ENCODE results near the gene TNXB.
A peak's percentile ranks its signal among the peaks of the same experiment; 100 is the strongest.
"Not testable (repeated sequence)": the region's sequence is repeated elsewhere in the genome, so short reads cannot be mapped to it uniquely, and the experiment has no call there.

The TNXB gene, protein sequence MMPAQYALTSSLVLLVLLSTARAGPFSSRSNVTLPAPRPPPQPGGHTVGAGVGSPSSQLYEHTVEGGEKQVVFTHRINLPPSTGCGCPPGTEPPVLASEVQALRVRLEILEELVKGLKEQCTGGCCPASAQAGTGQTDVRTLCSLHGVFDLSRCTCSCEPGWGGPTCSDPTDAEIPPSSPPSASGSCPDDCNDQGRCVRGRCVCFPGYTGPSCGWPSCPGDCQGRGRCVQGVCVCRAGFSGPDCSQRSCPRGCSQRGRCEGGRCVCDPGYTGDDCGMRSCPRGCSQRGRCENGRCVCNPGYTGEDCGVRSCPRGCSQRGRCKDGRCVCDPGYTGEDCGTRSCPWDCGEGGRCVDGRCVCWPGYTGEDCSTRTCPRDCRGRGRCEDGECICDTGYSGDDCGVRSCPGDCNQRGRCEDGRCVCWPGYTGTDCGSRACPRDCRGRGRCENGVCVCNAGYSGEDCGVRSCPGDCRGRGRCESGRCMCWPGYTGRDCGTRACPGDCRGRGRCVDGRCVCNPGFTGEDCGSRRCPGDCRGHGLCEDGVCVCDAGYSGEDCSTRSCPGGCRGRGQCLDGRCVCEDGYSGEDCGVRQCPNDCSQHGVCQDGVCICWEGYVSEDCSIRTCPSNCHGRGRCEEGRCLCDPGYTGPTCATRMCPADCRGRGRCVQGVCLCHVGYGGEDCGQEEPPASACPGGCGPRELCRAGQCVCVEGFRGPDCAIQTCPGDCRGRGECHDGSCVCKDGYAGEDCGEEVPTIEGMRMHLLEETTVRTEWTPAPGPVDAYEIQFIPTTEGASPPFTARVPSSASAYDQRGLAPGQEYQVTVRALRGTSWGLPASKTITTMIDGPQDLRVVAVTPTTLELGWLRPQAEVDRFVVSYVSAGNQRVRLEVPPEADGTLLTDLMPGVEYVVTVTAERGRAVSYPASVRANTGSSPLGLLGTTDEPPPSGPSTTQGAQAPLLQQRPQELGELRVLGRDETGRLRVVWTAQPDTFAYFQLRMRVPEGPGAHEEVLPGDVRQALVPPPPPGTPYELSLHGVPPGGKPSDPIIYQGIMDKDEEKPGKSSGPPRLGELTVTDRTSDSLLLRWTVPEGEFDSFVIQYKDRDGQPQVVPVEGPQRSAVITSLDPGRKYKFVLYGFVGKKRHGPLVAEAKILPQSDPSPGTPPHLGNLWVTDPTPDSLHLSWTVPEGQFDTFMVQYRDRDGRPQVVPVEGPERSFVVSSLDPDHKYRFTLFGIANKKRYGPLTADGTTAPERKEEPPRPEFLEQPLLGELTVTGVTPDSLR (N-terminal part only)

GRCh38 chr6:32109114-32109764 lies at the start of gene TNXB:
TNXB (minus strand) TSS chr6:32109338; CDS start chr6:32098198, 11,140 bp downstream.
- DNase-seq, result no peak

GRCh38 chr6:32158052-32158451 lies 48.9 kb upstream of the TNXB start:
- no peak for DNase-seq

DNA sequence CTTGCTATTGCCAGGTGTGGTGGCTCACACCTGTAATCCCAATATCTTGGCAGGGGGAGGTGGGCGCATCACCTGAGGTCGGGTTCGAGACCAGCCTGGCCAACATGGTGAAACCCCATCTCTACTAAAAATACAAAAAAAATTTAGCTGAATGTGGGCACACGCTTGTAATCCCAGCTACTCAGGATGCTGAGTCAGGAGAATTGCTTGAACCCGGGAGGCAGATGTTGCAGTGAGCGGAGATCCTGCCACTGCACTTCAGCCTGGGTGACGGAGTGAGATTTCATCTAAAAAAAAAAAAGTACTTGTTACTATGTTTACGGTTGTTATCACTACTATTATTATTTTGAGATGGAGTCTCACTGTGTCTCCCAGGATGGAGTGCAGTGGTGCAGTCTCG lies 47.8 kb upstream of the TNXB start:
- DNase-seq, result no peak

GRCh38 chr6:32154514-32155161 lies 45.5 kb upstream of the TNXB start:
- peak; percentile 85 for DNase-seq

- peak; percentile 83 for DNase-seq
Observed at GRCh38 chr6:32153564-32154513, 44.7 kb upstream of the TNXB start, which contains the start of gene PPT2. PPT2 (plus strand) TSS chr6:32154141; CDS start chr6:32154595, 454 bp downstream.

DNA sequence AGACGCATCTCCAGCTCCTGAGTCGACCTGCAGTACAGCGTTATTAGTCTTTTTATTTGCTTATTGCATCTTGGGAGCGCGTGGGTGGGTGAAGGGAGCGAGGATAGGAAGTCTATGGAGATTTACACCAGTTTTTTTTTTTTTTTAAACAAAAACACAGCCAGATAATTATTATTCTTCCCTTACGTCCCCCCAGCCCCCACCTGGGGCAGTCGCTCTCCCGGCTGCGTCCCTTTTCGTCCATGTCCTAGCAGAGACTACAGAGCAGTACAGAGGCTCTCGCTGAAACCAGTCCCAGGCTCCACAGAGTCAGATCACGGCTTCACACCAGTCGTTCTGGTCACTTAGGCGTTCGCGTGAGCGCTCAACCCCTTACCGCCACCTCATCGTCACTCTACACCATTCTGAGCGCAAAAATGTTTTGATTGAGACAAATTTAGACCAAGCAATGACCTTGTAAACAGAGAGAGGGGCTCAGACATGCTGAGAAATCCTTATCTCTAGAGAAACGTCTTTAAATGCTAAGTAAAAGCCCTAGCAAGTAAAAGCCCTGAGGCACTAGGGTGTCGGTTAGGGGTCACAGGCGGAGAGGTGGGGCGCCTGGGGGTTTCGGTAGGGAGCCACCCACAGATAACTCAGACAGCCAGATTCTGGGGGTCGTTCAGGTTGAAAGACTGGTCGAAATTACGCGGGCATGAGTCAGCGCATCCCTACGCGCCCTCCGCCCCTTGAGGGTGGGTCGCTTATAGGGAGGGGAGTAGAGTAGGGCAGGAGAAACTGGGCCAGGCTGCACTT lies 43.8 kb upstream of the TNXB start:
- no peak for DNase-seq

- no peak for DNase-seq
Observed at GRCh38 chr6:32151863-32152768, 43.0 kb upstream of the TNXB start, which contains the start of gene PRRT1. PRRT1 (minus strand) TSS chr6:32151939; CDS start chr6:32151827, 112 bp downstream.

GRCh38 chr6:32151181-32151862 lies 42.2 kb upstream of the TNXB start:
- DNase-seq, result no peak

- DNase-seq, result no peak
Observed at GRCh38 chr6:32149932-32150870, 41.1 kb upstream of the TNXB start.

DNA sequence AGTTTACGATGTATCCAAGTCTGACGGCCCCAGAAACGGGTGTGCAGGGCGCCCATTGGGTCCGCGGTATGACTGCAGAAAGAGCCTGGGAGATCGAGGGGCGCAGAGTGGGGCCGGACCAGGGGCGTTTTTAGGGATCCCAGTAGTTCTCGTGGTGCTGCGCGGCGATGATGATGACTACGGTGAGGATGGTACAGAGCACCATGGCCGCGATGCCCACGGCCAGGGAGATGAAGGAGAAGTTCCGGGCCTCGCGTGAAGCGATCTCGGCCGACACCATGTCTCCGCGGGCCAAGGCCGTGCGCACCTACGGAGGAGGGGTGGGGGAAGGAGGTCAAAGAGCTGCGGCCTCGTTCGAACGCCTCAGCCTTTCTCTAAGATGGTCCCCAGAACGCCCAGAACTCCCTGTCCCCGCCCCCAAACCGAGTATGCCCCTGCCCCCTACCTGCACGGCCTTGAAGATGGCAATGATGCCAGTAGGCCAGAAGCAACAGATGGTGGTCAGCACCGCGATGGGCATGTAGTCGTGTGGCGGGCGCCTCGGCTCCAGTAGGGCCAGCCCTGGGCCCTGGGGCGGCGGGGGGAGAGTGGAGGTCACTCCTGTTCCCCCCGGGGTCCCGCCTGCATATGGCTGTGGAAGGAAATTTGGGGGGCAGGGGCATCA lies 40.1 kb upstream of the TNXB start:
- no peak for DNase-seq

DNA sequence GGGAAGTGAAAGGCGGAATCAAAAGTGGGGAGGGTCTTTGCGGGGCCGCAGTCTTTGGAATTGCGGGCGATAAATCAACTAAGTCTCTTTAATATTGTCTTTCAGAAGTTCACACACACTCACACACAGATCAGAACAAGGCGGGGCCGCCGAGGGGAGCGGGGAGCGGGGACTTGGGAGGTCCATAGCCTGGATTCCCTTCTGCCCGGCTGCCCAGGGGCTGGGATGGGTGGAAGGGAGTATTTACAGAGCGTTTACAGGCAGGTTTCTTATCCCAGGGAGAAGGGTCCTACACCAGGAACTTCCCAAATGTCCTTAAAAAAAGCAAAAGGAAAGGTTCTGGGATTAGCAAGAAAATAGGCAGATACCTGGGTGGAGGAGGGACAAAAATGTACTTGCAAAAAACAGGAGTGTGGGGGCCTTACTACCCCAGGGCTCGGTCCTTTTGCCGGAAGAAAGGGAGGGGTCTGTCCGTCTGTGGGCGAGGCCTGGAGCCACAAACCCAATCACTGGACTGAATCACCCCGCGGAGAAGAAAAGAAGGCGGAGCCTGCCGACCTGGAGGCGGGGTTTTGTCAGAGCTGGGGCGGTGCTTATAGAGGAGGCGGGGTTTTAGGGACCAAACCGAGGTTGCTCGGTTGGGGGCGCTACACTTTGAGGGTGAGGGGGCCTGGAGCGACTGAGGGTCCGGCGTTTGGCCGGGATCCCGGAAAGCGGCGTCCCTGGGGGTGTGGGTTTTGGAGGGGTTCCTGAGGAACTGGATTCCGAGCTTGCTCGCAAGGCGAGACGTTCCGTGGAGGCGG lies 39.4 kb upstream of the TNXB start:
- no peak for DNase-seq

GRCh38 chr6:32147401-32148132 lies 38.4 kb upstream of the TNXB start:
- no peak for DNase-seq

DNA sequence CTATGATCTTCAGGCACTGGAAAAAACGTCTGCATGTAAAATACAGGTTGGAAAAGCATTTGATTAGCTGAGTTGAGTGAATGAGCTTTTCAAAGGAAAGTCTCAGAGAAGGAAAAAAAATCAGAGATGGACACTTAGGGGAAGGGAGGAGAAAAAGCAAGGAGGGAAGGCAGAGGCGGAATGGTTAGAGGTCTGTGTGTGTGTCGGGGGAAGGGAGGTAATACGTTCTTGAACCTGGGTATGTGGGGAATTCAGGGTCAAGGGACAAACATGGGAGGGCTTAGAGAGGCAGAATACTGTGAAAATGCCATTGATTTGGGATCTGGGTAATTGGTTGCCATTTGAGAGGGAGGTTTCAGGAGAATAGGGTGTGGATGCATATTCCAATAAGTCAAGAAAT lies 37.5 kb upstream of the TNXB start:
- no peak for DNase-seq

- no peak for DNase-seq
Observed at GRCh38 chr6:32146287-32146686, 37.1 kb upstream of the TNXB start.

DNA sequence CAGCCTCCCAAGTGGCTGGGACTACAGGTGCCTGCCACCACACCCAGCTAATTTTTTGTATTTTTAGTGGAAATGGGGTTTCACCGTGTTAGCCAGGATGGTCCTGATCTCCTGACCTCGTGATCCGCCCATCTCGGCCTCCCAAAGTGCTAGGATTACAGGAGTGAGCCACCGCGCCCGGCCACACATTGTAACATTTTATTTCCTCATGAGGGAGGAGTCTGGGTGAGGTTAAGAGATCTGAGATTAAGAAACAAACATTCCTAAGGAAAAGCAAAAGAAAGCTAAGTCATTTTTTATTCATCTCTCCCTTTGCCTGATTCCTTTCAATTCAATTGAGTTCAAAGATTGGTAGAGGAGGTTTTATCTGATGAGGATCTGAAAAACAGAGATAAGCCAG lies 35.1 kb upstream of the TNXB start:
- not testable (repeated sequence) for DNase-seq
